AML-193 (cell line): ENCODE measurements around the gene GPR25.
"Not testable (repeated sequence)": the region's sequence is repeated elsewhere in the genome, so short reads cannot be mapped to it uniquely, and the experiment has no call there.

ENCODE experiments used
- DNase-seq, 2 experiments: peaks; one replicate each; lab custom pipeline; 2025; lab: John Stamatoyannopoulos, UW

Gene GPR25

DNA sequence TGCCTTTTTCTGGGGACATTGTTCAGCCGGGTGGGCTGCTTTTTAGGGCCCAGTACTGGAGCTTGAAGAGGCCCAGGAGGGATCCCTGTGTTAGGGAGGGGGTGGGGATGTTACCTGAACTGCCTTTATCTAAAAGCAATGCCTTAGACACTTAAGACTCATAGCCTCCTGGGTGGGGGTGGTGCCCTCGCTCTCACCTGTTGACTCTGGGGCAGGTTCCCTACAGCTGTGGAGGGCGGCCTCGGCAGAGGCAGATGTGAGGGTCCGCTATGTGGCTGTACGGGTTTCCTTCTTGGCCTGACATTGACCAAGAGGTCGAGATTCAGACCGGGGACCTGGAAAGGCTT is 22.6 kb downstream of the GPR25 start:
- no peak for DNase-seq

GRCh38 chr1:200895801-200896530 is 23.2 kb downstream of the GPR25 start:
- no peak for DNase-seq

DNA sequence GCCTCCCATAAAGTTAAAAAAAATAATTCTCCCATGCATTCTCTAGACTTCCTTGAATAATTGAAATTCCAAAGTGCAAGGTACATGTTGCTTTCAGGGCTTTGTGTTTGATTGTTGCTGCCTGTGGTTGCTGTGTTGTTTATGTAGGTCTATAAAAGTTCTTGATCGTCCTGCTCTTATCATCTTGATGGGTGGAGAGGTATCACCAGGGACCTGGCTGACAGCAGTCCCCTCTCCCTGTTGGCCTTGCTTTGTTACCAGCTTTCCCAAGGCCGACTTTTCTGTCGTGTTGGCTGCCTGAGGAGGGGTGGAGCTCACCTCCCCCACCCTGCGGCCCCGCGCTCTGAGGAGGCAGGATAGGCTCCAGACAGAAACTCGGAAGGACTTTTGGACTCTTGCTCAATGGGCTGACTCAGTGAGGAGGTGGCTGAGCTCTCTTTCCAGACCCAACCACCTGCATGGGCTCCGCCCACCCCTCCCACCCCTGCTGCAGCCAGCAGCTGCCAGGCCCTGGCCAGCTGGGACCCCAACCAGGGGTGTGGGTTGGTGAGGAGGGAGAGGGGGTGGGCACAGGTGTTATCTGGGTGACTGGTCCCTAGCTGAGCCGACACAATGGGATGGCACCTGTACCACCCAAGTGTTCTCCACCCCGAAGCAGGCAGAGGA is 23.9 kb downstream of the GPR25 start:
- DNase-seq: no peak

- DNase-seq: no peak
Observed at GRCh38 chr1:200897259-200897658, 24.5 kb downstream of the GPR25 start.

- peak in 1 of 2 experiments; percentile 12 for DNase-seq
Observed at GRCh38 chr1:200899015-200899386, 26.2 kb downstream of the GPR25 start.

- DNase-seq: no peak
Observed at GRCh38 chr1:200899451-200899915, 26.7 kb downstream of the GPR25 start.

GRCh38 chr1:200899954-200900867 is 27.4 kb downstream of the GPR25 start:
- DNase-seq: no peak

GRCh38 chr1:200900877-200901276 is 28.1 kb downstream of the GPR25 start:
- DNase-seq: no peak

DNA sequence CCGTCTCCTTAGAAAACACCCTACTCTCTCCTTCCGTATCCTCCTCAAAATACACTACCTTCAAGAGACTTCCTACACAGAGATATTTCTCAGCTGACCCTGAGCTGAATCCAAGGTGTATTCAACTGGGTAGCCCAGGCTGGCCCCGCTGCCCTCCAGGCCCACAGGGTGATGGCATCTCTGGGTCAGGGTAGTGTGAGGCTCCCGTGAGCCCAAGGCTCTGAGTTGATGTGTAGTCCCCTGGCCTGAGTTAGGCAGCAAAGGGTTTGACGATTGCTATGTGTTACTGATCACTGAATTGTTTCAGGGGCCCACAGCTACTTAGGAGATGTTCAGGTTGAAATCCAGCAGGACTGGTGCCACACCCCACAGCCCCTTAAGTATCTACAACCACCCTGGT is 28.6 kb downstream of the GPR25 start:
- no peak for DNase-seq

GRCh38 chr1:200901796-200902444 is 29.1 kb downstream of the GPR25 start:
- DNase-seq: no peak

DNA sequence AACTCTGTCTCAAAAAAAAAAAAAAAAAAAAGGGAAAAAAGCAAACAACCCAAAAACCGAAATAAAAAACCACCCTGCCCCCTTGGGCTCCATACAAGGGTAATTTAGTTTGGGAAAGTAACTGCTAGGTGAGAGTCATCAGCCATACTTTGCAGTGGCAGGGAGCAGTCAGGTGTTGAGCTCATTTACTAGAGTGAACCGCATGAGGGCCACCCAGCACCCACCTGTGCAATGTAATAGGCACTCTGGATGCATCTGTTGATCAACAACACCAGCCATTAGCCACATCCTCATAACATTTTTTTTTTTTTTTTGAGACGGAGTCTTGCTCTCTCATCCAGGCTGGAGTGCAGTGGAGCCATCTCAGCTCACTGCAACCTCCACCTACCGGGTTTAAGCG is 31.0 kb downstream of the GPR25 start:
- DNase-seq: no peak

DNA sequence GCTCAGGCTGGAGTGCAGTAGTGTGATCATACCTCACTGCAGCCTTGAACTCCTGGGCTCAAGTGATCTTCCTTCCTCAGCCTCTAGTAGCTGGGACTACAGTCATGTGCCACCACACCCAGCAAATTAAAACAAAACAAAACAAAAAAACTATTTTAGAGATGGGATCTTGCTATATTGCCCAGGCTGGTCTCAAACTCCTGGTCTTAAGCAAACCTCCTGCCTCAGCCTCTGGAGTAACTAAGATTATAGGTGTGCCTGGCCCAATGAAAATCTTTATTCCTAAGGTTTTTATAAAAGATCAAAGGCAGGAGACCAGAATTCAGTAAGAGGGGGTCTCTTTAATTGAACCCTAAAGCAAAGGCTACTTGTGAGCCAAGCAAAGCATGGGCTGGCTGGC is 32.0 kb downstream of the GPR25 start:
- no peak for DNase-seq

DNA sequence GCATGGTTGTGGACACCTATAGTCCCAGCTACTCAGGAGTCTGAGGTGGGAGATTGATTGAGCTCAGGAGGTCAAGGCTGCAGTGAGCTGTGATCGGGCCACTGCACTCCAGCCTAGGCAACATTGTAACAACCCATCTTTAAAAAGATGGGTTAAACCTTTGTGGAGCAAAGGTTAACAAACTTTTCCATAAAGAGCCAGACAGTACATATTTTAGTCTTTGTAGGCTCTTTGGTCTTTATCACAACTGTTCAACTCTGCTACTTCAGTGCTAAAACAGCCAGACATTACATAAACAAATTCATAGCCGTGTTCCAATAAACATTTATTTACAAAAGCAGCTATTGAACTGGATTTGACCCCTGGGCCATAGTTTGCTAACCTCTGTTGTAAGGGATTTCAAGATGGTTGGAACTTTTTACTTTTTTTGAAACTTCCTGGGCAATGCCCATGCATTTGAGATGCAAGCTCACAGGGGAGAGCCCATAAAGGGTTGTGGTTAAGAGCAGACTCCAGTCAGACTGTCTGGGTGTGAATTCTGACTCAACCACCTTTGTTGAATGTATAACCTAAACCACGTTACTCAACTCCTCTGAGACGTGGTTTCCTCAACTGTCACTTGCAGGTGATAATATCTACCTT is 32.8 kb downstream of the GPR25 start:
- DNase-seq: peak; percentile 77 to 83

DNA sequence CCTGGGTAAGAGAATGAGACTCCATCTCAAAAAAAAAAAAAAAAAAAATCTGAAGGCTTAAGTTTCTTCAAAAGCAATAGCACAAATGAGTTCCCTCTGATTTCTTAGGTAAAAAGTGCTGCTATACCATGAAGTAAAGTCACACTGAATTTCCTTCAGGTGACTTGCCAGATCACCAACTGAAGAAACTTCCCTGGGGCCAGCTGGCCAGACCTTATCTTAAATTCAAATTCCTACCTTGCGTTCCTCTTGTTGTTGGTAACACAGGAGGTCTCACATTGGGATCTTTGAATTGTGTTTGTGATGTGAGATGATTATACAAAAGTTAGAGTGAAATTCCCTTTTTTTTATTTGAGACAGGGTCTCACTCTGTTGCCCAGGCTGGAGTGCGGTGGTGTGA is 33.7 kb downstream of the GPR25 start:
- no peak for DNase-seq

- peak; percentile 94 to 95 for DNase-seq
Observed at GRCh38 chr1:200907611-200908097, 34.9 kb downstream of the GPR25 start.

- DNase-seq: no peak
Observed at GRCh38 chr1:200908191-200908868, 35.5 kb downstream of the GPR25 start.

- no peak for DNase-seq
Observed at GRCh38 chr1:200909071-200909470, 36.3 kb downstream of the GPR25 start.

- DNase-seq: no peak
Observed at GRCh38 chr1:200909757-200910239, 37.0 kb downstream of the GPR25 start.

DNA sequence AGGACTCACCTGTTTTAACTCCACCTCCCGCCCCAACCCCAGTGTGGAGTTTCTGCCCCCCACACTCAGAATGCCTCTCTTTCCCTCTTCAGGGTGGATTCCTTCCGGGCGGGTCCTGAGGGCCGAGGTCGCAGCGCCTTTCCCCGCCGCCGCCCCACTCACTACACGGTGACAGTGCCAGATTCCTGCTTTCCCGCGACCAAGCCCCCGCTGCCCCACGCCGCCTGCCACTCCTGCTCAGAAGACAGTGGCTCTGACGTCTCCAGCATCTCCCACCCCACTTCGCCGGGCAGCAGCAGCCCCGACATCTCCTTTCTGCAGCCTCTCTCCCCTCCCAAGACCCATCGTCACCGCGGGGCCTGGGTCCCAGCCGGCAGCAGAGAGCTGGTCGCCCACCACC is 38.6 kb downstream of the GPR25 start:
- DNase-seq: no peak

DNA sequence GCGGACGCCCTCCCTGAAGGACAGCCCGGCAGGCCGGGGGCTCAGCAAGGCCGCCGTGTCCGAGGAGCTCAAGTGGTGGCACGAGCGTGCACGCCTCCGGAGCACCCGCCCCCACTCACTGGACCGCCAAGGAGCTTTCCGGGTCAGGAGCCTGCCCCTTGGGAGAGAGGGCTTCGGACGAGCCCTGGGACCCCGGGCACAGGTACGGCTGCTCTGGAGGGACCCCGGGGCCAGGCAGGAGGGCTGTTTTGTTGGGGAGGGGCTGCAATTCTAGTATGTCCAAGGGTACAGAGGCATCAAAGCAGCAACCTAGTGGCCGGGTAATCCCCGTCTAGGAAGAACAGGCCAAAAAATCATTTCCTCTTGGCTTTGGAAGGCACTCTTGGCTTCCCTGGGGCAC is 39.2 kb downstream of the GPR25 start:
- DNase-seq: not testable (repeated sequence)
